Putamen (tissue), 1 donor: ENCODE results near the gene RGS9BP.
"Not testable (repeated sequence)": the region's sequence is repeated elsewhere in the genome, so short reads cannot be mapped to it uniquely, and the experiment has no call there.

Source experiments
- DNase-seq: peaks from one replicate; pipeline ENCODE4 v3.0.0-alpha.2; 2016; ENCODE audit warnings: low spot score

The RGS9BP gene

DNA sequence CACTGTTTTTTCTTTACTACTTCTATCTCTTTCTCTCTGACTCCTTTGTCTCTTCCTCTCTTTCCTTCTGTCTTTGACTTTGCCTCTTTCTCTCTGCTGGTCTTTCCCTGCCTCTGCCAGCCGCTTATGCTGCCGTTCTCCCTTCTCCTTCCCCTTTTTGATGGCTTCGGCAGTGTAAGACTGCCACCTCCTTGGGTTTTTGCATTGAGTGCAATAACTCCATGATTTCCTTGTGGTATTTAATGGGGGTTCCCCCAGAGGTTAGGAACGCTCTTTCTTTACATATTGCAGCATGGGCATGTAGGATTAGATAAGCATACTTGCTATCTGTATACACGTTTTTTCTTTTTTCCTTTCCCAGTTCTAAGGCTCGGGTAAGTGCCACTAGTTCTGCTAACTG lies 19.9 kb downstream of the RGS9BP start:
- not testable (repeated sequence) for DNase-seq

DNA sequence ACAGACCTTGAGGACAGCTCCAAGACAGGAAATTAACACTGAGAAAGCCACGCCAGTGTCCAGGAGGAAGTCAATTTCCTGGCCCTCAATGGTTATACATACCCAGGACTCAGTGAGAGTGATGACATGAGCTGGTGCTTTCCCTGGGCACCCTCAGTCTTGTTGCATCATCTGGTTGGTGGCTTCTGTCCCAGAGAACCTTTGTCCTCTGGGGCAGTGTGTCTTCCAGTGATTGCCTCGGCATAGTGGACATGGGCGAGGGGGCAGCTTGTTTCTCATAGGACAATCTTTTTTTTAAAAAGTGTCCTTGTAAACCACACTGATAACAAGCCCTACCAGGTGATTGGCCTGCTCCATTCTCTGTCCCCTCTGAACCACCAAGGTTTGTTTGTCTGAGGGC lies 21.1 kb downstream of the RGS9BP start:
- not testable (repeated sequence) for DNase-seq

DNA sequence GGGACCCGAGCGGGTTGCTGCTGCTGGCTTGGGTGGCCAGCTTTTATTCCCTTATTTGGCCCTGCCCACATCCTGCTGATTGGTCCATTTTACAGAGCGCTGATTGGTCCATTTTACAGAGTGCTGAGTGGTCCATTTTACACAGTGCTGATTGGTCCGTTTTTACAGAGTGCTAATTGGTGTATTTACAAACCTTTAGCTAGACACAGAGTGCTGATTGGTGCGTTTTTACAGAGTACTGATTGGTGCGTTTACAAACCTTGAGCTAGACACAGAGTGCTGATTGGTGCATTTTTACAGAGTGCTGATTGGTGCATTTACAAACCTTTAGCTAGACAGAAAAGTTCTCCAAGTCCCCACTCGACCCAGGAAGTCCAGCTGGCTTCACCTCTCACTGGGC lies 24.5 kb downstream of the RGS9BP start:
- DNase-seq, result not testable (repeated sequence)

DNA sequence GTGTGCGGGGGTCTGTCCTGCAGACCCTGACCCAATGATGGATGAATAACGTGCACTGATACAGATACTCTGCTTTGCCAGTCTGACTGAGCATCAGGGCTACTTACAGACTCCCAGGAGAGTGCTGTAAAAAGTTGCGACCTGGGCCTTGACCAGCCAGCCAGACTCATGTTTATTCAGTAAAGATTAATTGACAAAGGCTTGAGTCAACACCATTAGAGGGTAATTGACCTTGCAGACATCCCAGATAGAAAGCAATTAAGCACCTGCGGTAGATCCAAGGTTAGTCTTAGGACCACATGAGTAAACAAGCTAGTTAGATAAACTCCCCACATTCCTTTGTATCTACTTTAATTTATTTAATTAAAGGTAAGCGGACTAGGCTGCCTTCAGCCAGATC lies 26.4 kb downstream of the RGS9BP start:
- DNase-seq, result no peak

DNA sequence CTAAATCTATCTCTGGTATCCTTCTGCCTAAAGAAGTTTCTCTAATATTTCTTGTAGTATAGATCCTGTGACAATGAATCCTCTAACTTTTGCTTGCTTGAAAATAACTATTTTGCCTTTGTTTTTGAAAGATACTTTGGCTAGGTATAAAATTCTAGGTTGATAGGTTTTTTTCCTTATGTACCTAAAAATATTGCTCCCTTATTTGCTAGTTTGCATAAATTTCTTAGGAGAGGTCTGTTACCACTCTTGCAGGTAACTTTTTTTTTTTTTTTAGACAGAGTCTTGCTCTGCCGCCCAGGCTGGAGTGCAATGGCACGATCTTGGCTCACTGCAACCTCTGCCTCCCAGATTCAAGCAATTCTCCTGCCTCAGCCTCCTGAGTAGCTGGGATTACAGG lies 28.4 kb downstream of the RGS9BP start:
- not testable (repeated sequence) for DNase-seq

DNA sequence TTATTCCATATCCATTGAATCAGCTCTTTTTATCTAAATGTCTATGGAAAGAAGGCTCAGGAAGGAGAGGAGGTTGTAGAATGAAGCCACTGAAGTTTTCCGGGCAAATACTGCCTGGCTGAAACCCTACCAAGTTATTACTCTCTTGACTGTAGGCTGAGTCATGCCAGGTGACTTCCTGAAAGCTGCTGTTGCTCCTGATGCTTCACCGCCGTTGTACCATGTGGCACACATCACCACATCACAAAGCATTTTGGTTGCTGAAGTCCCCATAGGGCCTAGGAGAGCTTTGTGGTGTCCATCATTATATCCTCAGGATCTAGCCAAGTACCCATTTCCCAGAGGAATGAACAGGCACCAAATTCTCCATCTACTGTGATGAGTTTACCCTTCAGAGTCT lies 32.8 kb downstream of the RGS9BP start:
- no peak for DNase-seq

DNA sequence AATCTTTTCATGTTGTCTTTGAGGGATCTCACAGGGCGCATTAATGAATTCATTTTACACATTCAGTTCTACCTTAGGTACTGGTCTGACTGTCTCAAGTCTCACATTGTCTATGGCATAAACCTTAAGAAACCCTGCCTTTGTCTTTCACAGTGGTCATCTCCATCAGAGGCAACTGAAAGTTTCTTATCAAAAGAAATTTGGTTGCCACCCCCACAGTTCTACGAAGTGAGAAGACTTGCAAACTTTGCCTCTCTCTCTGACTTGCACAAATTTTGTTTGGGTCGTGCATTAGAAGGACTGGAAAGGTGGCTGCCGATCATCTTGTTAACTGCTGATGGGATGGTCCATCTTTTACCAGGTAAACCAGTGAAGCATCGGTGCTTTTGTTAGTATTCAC lies 33.4 kb downstream of the RGS9BP start:
- no peak for DNase-seq

DNA sequence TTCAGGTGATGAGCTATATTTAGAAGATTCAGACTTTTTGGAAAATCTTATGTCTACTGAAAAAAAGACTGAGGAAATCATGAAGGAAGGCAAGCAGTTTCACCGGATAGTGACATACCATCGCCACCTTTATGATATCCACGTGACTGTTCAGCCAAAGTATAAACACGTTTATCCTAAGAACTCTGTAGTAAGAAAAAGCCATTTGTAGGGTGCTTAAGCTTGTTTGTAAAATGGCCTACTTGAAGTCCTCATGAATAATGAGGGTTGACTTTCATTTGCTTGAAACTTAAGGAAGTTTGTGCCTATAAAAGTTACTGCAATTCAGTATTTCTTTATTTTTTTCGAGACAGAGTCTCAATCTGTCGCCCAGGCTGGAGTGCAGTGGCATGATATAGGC lies 36.1 kb downstream of the RGS9BP start:
- DNase-seq, result no peak

- not testable (repeated sequence) for DNase-seq
Observed at GRCh38 chr19:32716203-32716602, 40.6 kb downstream of the RGS9BP start.

GRCh38 chr19:32717496-32717895 lies 41.8 kb downstream of the RGS9BP start:
- DNase-seq, result no peak

GRCh38 chr19:32718286-32718685 lies 42.6 kb downstream of the RGS9BP start:
- peak; percentile 7 for DNase-seq

DNA sequence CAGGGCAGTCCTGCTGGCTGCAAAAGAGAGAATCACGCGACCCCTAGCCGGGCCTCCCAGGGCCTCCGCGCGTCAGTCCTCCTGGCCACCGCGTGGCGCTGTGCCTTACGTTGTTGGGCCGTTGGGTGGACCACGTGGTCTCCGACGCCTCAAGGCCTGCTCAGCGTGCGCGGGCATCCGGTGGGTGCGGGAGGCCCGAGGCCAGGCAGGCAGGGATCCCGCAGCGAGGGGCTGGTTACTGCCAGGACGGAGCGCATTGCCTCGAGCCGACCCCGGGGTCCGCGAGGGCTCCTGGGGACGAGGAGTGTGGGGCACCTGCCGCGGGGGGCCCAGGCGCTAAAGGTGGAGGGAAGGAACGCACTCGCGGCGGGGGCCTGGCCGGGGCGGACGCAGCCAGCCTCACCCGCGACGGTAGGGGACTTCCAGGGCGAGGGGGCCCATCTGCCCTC lies 44.0 kb downstream of the RGS9BP start, which contains the start of gene TDRD12:
Gene TDRD12 (plus strand): TSS at position 157 of the 449 bp plus-strand sequence. CDS start 306 bp downstream, outside the sequence.
- DNase-seq, result no peak

DNA sequence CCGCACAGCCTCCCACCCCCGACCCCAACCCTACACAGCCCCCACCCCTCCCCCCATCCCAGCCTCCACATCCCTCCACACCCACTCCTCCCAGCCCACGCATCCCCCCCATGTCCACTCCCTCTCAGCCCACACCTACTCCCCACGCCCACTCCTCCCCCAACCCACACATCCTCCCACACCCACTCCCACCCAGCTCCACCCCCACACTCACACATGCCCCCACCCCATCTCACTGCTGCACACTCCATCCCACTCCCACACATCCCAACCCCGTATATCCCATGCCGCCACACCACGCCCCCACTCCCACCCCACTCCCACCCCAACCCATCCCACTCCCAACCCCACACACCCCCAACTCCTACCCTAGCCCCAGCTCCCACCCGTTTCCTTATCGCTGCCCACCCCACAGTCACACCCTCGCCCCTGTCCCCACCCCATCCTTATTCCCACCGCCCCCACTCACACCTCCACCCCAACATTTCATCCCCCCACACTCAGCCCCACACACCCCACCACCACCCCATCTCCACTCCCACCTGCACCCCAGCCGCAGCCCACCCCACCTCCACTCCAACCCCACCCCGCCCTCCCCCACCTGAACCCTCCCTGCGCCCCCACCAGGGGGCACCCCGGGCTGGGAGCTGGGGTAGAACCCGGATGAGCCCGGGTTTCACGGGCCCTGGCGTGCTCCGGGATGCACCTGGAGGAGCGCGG lies 44.7 kb downstream of the RGS9BP start:
- no peak for DNase-seq

DNA sequence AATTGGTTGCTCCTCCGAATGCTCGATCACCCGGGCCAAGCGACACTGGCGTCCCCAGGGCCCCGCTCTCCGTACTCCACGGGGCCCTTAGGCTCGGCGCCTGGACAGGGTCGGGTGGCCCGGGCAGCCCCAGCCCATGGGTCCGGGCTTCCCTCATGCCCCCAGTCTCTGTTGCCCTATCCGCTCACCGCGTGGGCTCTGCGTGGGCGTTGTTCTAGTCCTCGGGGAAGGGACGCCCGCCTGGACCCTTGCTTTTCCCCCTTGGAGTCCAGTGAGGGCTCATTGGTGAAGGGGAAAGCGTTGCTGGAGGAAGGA lies 45.2 kb downstream of the RGS9BP start:
- DNase-seq, result no peak
